GM21367 (cell line): Measurements from ENCODE around the gene CFAP97D2.

ENCODE experiments used
- ATAC-seq: cut with Tn5 transposase; IDR thresholded peaks from one replicate; pipeline ENCODE4 v1.9.1; 2021; ENCODE audit not compliant: unreplicated experiment

The CFAP97D2 gene

DNA sequence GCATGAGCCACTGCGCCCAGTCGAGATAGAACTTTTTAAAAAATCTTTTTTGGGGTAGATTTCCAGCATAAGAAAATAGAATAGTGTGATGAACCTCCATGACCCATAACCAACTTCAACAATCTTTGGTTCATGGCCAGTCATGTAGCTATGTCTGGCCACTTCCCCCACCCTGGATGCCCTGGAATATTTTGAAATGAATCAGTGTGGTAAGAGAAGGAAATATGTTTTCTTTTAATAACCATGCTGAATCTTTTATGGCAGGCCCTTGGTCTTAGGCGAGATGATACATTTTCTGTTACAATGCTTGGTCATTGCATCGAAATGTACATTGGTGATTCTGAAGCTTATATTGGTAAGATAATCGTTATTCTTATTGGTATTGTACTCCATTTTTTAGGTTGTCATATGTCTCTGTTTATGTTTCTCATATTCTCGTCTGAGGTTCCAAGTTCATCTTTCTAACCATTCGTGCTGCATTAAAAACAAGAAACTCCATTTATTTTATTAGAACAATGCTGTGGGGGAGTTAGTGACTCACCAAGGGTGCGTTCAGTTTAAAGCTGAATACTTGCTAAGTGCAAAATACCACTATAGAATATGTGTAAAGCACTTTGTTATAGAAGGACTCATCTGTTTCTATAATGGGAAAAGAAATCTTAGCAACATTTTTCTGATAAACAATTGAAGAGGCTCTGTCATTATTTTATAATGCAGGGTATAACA is 86.0 kb downstream of the CFAP97D2 start:
- ATAC-seq, result no peak

DNA sequence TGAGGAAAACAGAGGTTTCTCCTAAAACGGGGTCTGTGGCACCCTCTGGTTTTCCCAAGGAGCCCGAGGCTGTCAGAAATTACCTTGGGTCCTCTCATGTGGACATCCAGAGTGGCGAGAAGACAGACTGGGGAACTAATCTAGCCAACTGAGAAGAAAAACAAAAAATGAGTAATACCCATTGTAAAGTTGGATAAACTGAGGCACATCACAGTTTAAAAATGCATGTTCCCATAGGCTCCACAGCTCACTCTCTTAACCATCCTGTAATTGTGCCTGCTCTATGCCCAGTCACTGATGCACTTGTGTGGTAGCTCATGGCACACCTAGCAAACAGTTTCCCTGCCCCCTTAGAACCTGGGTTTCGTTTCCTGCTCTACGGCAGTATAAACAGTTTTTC is 87.2 kb downstream of the CFAP97D2 start:
- no peak for ATAC-seq

DNA sequence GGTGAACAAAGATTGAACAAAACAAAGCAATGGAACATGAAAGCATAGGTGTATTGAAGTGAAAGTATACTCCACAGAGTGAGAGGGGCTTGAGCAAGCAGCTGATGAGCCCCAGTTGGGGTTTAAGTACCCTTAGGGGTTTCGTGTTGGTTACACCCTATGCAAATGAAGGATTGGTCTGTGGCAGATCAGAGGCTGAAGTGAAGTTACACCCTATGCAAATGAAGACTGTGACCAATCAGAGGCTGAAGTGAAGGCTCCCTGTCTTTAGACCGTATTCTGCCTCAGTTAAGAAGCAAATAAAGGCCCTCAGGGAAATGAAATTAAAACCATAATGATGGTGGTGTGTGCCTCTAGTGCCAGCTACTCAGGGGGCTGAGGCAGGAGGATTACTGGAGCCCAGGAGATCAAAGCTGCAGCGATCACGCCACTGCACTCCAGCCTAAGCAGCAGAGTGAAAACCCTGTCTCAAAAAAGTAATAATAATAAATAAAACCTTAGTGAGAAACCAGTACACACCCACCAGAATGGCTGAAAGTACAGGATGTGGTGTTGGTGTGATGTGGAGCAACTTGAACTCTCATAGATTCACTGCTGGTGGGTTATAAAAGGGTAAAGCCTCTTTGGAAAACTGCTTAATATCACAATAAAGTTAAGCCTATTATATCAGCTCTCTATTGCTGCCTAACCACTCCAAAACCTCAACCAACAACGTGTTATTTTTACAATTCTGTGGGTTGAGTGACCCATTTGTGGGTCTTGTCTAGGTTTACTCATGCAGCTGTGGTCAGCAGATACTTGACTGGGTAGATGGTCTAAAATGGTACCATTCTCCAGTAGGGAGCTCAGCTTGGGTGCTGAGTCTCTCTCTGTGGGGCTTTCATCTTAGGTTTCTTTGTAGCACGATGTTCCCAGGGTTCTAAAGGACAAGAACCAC is 89.6 kb downstream of the CFAP97D2 start:
- no peak for ATAC-seq

DNA sequence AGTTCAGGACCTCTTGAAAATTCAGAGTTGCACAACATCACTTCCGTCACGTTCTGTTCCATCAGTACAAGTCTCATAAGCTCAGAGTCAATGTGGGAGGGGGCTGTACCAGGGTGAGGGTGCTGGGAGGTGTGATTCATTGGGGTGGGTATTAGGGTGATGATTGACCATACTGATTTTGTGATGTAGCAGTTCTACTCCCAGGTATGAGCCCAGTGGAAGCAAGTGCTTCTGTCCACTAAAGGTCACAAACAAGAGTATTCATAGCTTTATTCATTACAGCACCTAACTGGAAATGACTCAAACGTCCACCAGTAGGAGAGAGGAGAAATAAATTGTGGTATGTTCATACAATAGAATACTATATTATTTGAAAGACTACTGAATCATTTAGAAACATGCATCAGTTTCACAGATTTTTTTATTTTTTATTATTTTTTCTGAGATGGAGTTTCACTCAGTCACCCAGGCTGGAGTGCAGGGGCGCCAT is 90.3 kb downstream of the CFAP97D2 start:
- no peak for ATAC-seq
